ENCODE results near the gene ODAD3. TPM values are rescaled to one million over a fixed set of nuclear protein-coding genes. Genes with fewer than 3 reads are reported as not detected.

ODAD3 gene
- polyA plus RNA-seq, 1 experiment, result 0.09 TPM

- TF ChIP-seq CTCF (IDR thresholded peaks at IDR 0.05; ENCODE audit: low read depth, low read length), result no peak
- Histone ChIP-seq H3K27me3 (ENCODE audit: control insufficient read depth, insufficient read depth, low read length) (peaks cover 3% of the 10 kb centered on the region), H3K27ac (ENCODE audit: low read depth, low read length) (no peak overlapping the region), H3K4me3 (ENCODE audit: low read depth, low read length) (no peak overlapping the region), H3K9me3 (ENCODE audit: control insufficient read depth, insufficient read depth, low read length) (no peaks in the 10 kb centered on the region; the same call in none of the 2 replicates)
- no peak for DNase-seq (ENCODE audit: low read depth, low spot score)
- ChIA-PET CTCF (interaction anchor here (0.6 to 2.0 kb wide), 3 partner anchors 24 to 144 kb away, joined by 3 to 11 read pairs (median 5); partner anchors contain the start of genes ODAD3 and PRKCSH), POLR2A (no interaction called here)
These were observed 47.5 kb downstream of the ODAD3 start for GRCh38 chr19:11387162-11388034.

- ChIA-PET CTCF (interaction anchor here (1.0 kb wide), 1 partner anchor 10 kb away, joined by 5 read pairs; the partner anchor contains the start of gene SWSAP1), POLR2A (no interaction called here)
- no peak for TF ChIP-seq CTCF (IDR thresholded peaks at IDR 0.05; ENCODE audit: low read depth, low read length)
- Histone ChIP-seq H3K27me3 (ENCODE audit: control insufficient read depth, insufficient read depth, low read length) (peaks cover 3% of the 10 kb centered on the region), H3K4me3 (ENCODE audit: low read depth, low read length) (no peak overlapping the region), H3K27ac (ENCODE audit: low read depth, low read length) (no peak overlapping the region), H3K9me3 (ENCODE audit: control insufficient read depth, insufficient read depth, low read length) (no peaks in the 10 kb centered on the region; the same call in 1 of the 2 replicates)
- no peak for DNase-seq (ENCODE audit: low read depth, low spot score)
These were observed 50.2 kb downstream of the ODAD3 start for GRCh38 chr19:11384778-11385129.

GRCh38 chr19:11383706-11384048, 51.2 kb downstream of the ODAD3 start:
- Histone ChIP-seq H3K9me3 (ENCODE audit: control insufficient read depth, insufficient read depth, low read length) (no peaks in the 10 kb centered on the region; the same call in 1 of the 2 replicates), H3K4me3 (ENCODE audit: low read depth, low read length) (peak overlapping the region; percentile 48), H3K27ac (ENCODE audit: low read depth, low read length) (no peak overlapping the region), H3K27me3 (ENCODE audit: control insufficient read depth, insufficient read depth, low read length) (peaks cover 3% of the 10 kb centered on the region)
- DNase-seq (ENCODE audit: low read depth, low spot score), result no peak
- TF ChIP-seq CTCF (IDR thresholded peaks at IDR 0.05; ENCODE audit: low read depth, low read length), result no peak
- ChIA-PET POLR2A (interaction anchor here (0.6 kb wide), 1 partner anchor 43 kb away, joined by 10 read pairs; no protein-coding TSS in a partner anchor), CTCF (interaction anchor here (0.6 to 2.0 kb wide), 9 partner anchors 9 to 150 kb away, joined by 3 to 9 read pairs (median 6); partner anchors contain the start of genes ODAD3, PRKCSH and SWSAP1)

- Histone ChIP-seq H3K27ac (ENCODE audit: low read depth, low read length) (no peak overlapping the region), H3K27me3 (ENCODE audit: control insufficient read depth, insufficient read depth, low read length) (peaks cover 3% of the 10 kb centered on the region), H3K4me3 (ENCODE audit: low read depth, low read length) (peak overlapping the region; percentile 48), H3K9me3 (ENCODE audit: control insufficient read depth, insufficient read depth, low read length) (no peaks in the 10 kb centered on the region; the same call in 1 of the 2 replicates)
- DNase-seq (ENCODE audit: low read depth, low spot score), result no peak
- ChIA-PET POLR2A (no interaction called here), CTCF (interaction anchor here (0.5 to 2.0 kb wide), 24 partner anchors 9 to 437 kb away, joined by 3 to 11 read pairs (median 4); partner anchors contain the start of genes ODAD3, PRKCSH, RAB3D and SWSAP1)
- peak; percentile 69; the same call in 1 of the 2 replicates for TF ChIP-seq CTCF (IDR thresholded peaks at IDR 0.05; ENCODE audit: low read depth, low read length)
These were observed 51.8 kb downstream of the ODAD3 start for GRCh38 chr19:11382898-11383705.
